IPS-NIHi11 (cell line): Measurements from ENCODE around the gene PAGR1.
"Not testable (repeated sequence)": the region's sequence is repeated elsewhere in the genome, so short reads cannot be mapped to it uniquely, and the experiment has no call there.

Source experiments
- DNase-seq: peaks from one replicate; pipeline ENCODE4 v3.0.0; 2012; ENCODE audit warnings: mixed read lengths, low spot score

PAGR1 gene

DNA sequence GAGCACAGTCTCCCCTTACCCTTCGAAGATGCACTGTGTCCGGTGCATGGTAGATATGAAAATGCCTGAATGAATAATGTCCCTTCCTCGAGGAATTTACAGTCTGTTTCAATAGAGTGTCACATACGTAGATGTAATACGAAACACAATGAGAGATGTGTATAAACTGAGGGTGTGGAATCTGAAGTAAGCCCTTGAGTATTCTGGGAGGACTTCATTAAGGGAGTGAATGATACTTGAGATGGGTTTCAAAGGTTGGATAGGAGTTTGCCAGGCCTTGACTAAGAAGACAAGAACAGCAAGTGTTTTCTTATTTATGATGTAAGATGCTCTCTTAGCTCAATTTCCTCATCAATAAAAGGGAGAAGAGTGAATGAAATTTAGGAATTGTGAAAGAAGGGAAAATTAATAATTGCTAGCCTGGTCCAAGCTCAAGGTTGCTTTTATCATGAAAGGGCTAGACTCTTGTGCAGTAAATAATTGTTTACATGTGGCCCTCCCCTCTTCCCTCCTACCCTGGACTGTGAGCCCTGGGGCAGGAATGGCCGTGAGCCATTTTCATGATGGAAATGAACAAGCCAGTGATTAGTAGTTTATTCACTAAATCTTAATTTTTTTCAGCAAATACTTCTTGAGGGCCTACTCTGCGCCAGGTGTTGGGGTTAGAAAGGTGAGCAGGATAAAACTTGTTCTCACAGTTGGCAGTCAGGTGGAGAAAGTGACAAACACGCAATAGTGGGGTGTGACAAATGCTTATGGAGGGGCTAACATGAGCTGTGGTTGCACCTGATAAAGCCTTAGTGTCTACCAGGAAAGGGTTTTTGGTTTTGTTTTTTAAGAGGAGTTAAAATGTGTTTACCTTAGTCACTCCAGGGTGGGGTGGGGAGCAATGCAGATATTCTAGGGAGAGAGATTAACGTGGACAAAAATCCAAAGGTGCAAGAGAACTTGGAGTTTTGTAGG is 23.8 kb upstream of the PAGR1 start:
- DNase-seq, result no peak

DNA sequence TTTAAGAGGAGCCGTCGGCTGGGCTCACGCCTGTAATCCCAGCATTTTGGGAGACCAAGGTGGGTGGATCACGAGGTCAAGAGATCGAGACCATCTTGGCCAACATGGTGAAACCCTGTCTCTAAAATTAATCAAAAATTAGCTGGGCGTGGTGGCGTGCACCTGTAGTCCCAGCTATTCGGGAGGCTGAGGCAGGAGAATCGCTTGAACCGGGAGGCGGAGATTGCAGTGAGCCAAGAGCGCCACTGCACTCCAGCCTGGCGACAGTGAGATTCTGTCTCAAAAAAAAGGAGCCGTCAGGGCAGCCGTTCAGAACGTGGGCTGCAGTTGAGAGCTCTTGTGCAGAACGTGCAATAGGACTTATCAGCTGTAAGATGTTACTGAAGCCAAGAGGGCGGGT is 22.8 kb upstream of the PAGR1 start:
- not testable (repeated sequence) for DNase-seq

DNA sequence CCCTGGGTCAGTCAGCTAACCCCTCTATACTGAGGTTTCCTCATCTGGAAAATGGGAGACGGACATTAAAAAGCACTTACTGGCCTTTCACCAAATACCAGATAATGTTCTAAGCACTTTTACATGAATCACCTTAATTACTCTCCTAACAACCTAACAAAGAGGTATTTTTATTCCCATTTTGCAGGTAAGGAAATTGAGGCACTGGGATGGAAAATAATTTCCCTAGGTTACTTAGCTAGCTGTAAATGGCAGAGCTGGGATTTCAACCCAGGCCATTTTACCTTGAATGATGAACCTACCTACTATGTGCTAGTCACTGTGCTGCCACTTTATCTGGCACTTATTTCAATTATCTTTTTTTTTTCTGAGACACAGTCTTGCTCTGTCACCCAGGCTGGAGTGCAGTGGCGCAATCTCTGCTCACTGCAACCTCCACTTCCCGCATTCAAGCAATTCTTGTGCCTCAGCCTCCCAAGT is 21.7 kb upstream of the PAGR1 start:
- no peak for DNase-seq

DNA sequence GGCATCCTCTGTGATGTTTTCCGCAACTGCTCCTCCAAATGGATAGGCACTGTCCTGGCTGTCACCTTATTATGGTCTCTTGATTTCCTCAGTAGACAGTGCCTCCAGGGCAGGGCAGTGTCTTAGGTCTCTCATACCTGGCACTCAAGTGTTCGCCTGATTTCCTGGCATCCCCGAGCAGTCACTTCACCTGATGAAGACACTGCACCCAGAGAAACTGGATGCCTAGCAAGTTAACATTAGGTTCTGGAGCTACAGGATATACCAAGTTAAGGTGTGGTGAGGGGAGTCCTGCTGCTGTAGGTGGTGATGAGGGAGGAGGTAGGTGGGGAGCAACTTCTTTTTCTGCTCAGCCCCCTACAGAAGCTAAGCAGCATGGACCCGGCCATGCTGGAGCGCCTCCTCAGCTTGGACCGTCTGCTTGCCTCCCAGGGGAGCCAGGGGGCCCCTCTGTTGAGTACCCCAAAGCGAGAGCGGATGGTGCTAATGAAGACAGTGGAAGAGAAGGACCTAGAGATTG is 13.5 kb upstream of the PAGR1 start:
- no peak for DNase-seq

DNA sequence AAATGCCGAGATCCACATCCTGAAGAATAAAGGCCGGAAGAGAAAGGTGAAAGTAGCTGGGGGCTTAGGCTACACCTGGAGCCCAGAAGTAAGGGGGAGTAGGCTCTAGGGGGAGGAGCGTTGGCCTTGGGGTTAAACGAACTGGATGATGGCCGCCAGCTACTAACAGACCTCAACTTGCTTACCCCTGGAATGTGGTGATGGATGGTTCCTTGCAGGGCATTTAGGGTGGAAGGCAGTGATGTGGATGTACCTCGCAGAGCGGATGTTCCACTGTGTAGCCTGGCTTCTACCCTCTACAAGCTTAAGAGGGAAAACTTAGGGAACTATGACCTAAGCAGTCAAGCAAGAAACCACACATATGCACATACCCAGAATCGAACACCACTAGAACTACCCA is 11.9 kb upstream of the PAGR1 start:
- DNase-seq, result no peak

DNA sequence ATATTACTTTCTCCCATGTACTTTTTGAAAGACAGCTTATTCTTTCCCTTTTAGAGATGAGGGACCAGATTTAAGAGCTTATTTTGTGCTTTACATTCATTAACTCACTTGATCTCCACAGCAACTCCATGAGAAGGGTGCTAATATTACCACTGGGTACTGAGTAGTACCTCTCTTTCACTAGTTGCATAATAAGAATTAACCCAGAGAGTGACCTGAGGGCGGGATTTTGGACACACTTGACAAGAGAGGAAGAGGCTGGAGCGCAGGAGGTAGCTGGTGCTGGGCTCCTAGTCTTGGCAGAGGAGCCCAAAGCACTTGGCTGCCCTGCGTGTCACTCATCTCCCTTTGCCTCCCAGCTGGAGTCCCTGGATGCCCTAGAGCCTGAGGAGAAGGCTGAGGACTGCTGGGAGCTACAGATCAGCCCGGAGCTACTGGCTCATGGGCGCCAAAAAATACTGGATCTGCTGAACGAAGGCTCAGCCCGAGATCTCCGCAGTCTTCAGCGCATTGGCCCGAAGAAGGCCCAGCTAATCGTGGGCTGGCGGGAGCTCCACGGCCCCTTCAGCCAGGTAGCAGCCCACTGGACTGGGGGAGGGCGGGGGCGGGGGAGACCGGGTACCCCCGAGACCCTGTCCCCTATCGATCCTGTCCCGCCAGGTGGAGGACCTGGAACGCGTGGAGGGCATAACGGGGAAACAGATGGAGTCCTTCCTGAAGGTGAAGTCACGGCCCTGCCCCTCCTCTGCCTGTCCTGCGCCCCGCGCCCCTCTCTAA is 11.3 kb upstream of the PAGR1 start:
- no peak for DNase-seq

DNA sequence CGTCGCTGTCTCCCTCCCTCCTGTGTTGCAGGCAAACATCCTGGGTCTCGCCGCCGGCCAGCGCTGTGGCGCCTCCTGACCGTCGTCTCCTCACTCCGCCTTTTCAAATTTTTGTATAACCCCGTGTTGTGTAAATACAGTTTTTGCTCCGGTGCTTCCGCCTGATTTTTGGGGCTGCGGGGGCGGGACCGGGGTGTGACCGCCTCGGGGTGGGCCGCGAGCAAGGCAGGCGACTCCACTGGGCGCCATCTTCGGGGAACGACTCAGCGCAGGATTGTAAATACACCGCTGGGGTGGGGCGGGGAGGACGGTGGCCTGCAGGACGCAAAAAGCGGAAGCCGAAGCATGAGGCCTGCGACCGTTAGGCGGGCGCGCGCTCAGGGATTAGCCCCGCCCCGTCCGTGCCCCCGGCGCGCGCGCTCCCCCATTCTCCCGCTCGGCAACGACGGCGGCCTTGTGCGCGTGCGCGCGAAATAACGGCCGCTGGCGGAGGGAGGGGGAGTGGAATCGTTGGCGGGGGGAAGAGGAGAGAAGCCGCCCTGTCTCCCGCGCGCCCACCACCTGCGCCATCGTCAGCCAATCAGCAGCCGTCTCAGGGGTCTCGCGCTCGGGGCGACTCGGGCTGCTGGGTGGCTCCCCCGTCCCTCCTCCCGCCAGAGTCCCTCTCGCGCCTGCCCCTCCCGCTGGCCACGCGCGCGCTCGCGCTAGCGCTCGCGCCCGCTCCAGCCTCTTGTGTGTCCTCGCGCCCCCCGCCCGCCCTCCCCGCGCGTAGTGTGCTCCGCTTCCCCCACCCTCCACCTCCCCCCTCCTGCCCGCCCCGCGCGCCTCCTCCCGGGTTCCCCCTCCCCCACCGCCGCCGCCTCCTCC is 10.5 kb upstream of the PAGR1 start:
- DNase-seq, result peak; percentile 88

DNA sequence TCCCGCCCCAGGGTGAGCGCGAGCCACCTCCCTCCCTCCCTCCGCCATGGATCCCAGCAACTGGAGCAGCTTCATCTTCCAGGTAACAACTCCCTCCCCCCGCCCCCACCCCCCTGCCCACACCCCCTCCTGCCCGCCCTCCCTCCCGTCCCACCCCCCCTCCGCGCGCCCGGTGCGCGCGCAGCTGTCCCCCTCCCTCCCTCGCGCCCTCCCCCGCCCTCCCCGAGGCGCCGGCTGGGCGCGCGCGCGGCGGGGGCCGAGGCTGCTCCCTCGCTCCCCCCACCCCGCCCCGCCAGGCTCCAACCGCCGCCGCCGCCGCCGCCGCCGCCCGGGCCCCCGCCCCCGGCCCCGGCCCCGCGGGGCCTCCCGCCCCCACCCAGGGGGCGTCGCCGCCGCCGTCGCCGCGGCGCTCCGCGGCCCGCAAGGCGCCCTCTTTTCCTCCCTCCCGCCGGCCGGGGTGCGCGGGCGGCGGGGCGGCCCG is 9.8 kb upstream of the PAGR1 start, which contains the start of gene MAZ:
MAZ (plus strand) TSS at position 431 of the 481 bp plus-strand sequence. CDS start 173 bp downstream, outside the sequence.
- no peak for DNase-seq

DNA sequence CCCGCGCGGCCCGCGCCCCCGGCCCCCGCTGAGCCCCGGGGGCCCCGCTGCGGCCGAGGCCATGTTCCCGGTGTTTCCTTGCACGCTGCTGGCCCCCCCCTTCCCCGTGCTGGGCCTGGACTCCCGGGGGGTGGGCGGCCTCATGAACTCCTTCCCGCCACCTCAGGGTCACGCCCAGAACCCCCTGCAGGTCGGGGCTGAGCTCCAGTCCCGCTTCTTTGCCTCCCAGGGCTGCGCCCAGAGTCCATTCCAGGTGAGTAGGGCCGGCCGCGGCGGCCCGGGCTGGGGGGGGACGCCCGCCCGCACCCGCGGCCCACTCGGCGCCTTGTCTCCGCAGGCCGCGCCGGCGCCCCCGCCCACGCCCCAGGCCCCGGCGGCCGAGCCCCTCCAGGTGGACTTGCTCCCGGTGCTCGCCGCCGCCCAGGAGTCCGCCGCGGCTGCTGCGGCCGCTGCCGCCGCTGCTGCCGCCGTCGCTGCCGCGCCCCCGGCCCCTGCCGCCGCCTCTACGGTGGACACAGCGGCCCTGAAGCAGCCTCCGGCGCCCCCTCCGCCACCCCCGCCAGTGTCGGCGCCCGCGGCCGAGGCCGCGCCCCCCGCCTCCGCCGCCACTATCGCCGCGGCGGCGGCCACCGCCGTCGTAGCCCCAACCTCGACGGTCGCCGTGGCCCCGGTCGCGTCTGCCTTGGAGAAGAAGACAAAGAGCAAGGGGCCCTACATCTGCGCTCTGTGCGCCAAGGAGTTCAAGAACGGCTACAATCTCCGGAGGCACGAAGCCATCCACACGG is 9.1 kb upstream of the PAGR1 start:
- DNase-seq, result peak; percentile 47

DNA sequence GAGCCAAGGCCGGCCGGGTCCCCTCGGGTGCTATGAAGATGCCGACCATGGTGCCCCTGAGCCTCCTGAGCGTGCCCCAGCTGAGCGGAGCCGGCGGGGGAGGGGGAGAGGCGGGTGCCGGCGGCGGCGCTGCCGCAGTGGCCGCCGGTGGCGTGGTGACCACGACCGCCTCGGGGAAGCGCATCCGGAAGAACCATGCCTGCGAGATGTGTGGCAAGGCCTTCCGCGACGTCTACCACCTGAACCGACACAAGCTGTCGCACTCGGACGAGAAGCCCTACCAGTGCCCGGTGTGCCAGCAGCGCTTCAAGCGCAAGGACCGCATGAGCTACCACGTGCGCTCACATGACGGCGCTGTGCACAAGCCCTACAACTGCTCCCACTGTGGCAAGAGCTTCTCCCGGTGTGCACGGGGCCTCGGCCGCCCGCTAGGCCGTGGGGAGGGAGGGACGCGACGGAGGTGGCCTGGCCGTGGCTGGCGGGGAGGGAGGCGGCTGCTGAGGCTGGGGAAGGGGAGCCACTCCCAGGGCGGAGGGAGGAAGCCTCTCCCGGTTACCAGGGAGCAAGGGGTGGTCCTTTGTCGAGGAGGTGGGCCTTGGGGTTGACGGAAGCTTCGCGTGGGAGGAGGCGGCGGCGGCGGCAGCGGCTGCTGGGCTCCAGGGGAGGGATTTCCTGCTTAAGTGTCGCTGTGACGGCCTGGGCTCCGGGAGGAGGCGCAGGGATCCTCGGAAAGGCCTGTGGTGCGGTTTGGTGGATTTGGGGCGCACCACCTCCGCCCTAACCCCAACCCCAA is 8.3 kb upstream of the PAGR1 start:
- DNase-seq, result peak; percentile 37

DNA sequence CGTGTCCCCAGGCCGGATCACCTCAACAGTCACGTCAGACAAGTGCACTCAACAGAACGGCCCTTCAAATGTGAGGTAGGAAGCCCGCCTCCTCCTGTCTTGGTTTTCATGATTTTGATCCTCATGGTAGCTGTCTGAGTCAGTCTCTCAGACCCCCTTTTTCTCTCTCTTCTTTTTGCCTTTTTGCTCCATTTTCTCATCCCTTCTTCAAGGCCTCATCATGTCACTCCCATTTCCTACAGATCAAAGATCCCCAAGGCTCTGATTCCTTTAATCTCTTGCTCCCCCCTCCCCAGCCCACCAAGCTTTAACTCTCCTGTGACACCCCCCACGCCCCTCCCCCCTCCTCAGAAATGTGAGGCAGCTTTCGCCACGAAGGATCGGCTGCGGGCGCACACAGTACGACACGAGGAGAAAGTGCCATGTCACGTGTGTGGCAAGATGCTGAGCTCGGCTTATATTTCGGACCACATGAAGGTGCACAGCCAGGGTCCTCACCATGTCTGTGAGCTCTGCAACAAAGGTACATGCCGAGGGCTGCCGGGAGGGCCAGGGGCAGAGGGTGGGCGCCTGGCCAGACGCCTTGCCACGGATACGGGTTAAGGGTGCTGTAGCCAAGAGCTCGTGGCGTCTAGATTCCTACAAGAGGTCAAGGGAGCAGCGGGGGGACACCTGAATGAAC is 7.6 kb upstream of the PAGR1 start:
- DNase-seq, result no peak

DNA sequence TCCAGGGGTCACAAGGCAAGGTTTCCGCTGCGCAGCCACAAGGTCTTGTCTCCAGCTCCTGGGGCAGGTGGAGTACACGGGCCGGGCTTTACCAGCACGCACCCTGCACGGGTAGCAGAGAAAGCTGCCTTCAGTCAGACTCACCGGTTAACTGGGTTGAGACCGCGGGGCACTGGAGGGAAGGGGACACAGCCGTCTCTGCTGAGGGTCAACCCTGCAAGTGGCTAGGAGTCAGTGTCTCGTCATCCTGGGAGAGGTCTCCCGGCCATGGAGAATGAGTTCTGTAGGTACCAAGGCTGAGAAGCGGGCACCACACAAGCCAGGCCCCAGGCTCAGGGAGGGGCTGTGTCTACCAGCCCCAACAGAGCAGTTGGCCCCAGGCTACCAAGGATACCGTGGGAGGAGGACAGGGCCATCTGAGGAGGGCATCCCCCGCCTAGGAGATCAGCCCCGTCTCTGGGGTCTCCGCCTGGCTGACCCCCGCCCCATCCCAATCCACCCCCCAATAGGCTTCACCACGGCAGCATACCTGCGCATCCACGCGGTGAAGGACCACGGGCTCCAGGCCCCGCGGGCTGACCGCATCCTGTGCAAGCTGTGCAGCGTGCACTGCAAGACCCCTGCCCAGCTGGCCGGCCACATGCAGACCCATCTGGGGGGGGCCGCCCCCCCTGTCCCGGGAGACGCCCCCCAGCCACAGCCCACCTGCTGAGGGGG is 6.8 kb upstream of the PAGR1 start:
- DNase-seq, result no peak

DNA sequence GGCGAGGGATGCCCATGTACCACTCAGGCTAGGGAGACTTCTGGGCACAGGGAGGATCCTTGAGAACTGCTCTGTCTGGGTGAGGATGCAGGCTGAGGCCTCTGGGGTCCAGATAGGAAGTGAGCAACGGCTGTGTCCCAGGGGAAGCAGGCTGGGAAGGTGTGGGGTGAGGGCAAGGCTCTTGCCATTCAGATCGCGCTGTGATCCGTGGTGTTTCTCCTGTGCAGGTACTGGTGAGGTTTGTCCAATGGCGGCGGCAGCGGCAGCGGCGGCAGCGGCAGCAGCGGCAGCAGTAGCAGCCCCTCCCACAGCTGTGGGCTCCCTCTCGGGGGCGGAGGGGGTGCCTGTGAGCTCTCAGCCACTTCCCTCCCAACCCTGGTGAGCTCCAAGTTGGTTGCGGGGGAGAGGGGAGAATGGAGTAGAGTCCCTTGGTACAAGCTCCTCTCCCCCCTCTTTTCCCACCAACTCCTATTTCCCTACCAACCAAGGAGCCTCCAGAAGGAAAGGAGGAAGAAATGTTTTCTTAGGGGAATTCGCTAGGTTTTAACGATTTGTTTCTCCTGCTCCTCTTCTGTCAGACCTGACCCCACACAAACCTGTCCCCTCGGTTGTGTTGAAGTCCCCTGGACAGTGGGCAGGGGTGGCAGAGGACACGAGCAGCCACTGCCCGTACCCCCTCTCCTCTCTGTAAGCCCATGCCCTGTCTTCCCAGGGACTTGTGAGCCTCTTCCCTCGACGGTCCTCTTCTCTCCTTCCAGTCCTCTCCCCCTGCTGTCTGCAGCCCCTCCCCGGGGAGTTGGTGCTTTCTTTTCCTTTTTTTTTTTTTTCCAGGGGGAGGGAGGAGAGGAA is 5.9 kb upstream of the PAGR1 start:
- DNase-seq, result no peak

DNA sequence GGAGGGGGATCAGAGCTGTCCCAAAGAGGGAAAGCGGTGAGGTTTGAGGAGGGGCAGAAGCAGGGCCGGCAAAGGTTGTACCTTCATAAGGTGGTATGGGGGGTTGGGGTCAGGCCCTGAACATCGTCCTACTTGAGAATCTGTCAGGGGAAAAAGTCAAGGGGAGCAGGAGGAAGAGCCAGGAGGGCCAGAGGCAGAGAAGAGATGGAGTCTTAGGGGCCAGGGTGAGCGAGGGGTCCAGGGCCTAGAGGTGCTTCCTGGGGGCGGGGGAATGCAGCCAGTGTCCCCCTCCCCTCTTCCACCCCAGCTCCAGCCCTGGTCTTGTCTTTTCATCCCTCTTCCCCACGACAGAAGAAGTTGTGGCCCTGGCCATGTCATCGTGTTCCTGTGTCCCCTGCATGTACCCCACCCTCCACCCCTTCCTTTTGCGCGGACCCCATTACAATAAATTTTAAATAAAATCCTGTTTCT is 5.2 kb upstream of the PAGR1 start:
- no peak for DNase-seq

DNA sequence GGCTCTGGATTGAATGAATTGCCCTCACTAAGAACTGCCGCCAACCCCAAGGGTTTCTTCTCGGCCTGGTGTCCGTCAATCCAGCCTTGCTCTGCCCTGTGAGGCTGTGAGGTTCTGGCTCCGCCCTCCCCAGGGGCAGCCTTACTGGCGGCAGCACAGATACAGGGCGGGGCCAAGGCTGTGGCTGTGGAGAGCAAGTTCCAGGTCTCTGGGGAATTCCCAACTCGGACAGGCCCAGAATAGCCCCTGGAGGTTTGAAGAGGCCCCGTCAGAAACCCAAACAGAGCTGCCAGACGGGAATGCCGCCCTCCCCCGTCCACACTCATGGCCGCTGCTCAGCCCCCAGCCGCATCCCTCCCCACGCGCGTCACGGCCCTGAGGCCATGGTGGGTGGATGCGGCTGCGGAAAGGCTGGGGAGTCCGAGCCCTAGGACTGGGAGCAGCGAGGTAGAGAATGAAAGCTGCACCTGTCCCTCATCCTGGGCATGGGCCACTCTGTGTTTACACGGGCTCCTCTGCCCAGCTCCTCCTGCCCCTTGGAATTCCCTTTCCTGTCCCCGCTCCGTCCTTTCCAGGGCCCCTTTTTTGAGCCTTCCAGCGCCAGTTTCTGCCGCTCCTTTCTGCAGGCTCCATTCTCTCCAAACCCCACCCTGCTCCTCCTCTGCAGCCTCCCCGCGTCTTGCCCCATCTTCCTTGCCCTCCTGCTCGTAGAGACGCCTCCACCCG is 4.6 kb upstream of the PAGR1 start:
- DNase-seq, result peak; percentile 78

DNA sequence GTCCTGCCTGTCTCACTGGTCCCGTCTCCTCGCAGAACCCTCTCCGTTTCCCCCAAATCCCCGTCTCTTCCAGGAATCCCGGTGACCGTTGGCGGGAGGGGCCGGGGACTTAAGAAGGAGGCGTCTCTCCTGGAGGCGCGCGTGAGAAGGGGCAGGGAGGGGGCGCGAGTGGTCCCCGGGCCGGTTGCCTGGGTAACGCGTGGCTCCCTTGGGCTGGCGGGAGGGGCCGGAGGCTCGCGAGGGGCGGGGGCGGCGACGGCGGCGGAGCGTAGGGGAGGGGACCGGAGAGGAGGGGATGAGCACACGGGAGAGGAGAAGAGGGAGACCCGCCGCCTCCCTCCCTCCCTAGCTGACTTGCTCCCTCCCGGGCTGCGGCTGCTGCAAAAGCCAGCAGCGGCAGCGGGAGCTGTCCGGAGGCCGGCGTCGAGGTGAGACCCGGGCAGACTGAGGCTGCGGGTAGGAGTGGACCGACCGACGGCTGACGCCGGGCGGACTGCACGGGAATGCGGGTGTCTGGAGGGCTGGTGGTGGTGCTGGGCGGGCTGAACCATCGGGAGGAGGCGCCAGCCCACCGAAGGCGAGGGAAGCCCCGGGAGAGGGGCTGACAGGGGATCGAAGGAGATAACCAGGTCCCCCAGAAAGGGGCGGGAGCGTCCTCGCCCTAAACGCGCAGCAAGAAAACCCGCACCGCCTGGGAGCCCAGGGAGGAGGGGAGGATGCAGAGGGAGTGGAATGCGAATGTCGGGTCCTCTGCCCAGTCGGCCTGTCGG is 3.9 kb upstream of the PAGR1 start, which contains the start of gene PRRT2:
PRRT2 (plus strand) TSS at position 298 of the 770 bp plus-strand sequence. CDS start 862 bp downstream, outside the sequence.
- DNase-seq, result peak; percentile 57
